Measurements from ENCODE around the gene CDH16.

CDH16 gene

DNA sequence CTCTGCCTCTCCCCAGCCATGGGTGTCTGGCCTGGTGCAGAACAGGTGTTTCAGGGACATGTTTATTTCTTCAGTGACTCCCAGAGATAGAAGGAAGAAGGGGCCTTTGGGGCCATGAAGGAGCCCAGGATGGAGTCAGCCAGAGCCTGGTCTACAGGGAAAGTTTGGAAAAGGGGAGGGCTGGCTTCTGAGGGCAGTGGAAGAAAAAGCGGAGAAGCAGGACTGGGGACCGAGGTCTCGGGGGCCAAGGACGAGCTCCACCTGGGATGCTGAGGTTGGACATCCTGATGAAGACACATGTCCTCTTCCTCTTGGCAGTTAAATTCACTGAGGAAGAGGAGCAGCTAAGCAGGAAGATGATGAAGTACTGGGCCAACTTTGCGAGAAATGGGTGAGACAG lies 24.3 kb upstream of the CDH16 start:
- peaks cover 28 to 62% of the 10 kb centered on the region in 2 donors for H3K36me3 ChIP-seq (replicated peaks in 1 of 2; ENCODE audit: control insufficient read depth in 2 of 2, insufficient read depth in 2 of 2, low read length in 2 of 2)
- DNase-seq (ENCODE audit: low spot score): no peak

GRCh38 chr16:66940236-66940635 lies 21.6 kb upstream of the CDH16 start:
- Histone ChIP-seq H3K4me1 (ENCODE audit: control insufficient read depth in 2 of 2, insufficient read depth in 1 of 2, low read depth in 1 of 2, low read length in 2 of 2) (peaks cover 2 to 4% of the 10 kb centered on the region in 2 donors), H2AK5ac (ENCODE audit: low read depth, low read length) (peak overlapping the region; percentile 28), H4K91ac (ENCODE audit: low read depth, low read length, poor library complexity) (no peak overlapping the region), H3K14ac (ENCODE audit: low read length) (no peak overlapping the region), H3K79me1 (ENCODE audit: low read depth, low read length) (peaks cover 6% of the 10 kb centered on the region), H2BK15ac (ENCODE audit: low read length) (no peak overlapping the region), H3K4me3 (ENCODE audit: low read length in 2 of 2) (peak overlapping the region in 1 of 2 donors; percentile 41), H2BK120ac (ENCODE audit: low read depth, low read length) (no peak overlapping the region), H3K36me3 (replicated peaks in 1 of 2; ENCODE audit: control insufficient read depth in 2 of 2, insufficient read depth in 2 of 2, low read length in 2 of 2) (peaks cover 28 to 83% of the 10 kb centered on the region in 2 donors), H2AFZ (ENCODE audit: low read length) (no peak overlapping the region), H3K23ac (ENCODE audit: low read depth, low read length, poor library complexity) (no peak overlapping the region), H2BK12ac (ENCODE audit: low read length) (no peak overlapping the region), H3K9me3 (replicated peaks in 1 of 2; ENCODE audit: control insufficient read depth in 2 of 2, insufficient read depth in 1 of 2, low read depth in 1 of 2, low read length in 2 of 2) (peaks cover 0 to 2% of the 10 kb centered on the region in 2 donors), H3K9ac (ENCODE audit: low read depth, low read length, poor library complexity) (no peak overlapping the region), H3K27me3 (ENCODE audit: control insufficient read depth in 3 of 3, insufficient read depth in 3 of 3, low read depth in 1 of 3, low read length in 3 of 3) (no peaks in the 10 kb centered on the region), H4K8ac (ENCODE audit: low read depth, low read length) (peak overlapping the region; percentile 72), H3K18ac (ENCODE audit: low read length) (no peak overlapping the region), H3K4ac (ENCODE audit: low read length) (no peak overlapping the region), H3K4me2 (ENCODE audit: insufficient read depth, low read length, poor library complexity, severe bottlenecking) (no peak overlapping the region), H2BK5ac (ENCODE audit: low read length) (no peak overlapping the region), H3K27ac (replicated peaks; ENCODE audit: low read length) (no peak overlapping the region)
- DNase-seq (ENCODE audit: low spot score): no peak
- WGBS, 2 donors (ENCODE audit: extremely low coverage in 2 of 2, insufficient read length in 2 of 2, insufficient replicate concordance in 1 of 2): no CpG with 5 or more reads among the region's 16 CpGs

More for the DNA sequence above, 24.3 kb upstream of the CDH16 start:
- Histone ChIP-seq H3K27me3 (ENCODE audit: control insufficient read depth in 3 of 3, insufficient read depth in 3 of 3, low read depth in 1 of 3, low read length in 3 of 3) (peaks cover 0 to 11% (median 0%) of the 10 kb centered on the region in 3 experiments), H2BK120ac (ENCODE audit: low read depth, low read length) (no peak overlapping the region), H3K9me3 (replicated peaks in 1 of 2; ENCODE audit: control insufficient read depth in 2 of 2, insufficient read depth in 1 of 2, low read depth in 1 of 2, low read length in 2 of 2) (peaks cover 0 to 2% of the 10 kb centered on the region in 2 donors), H2BK5ac (ENCODE audit: low read length) (no peak overlapping the region), H3K9ac (ENCODE audit: low read depth, low read length, poor library complexity) (no peak overlapping the region), H2AK5ac (ENCODE audit: low read depth, low read length) (no peak overlapping the region), H2BK15ac (ENCODE audit: low read length) (no peak overlapping the region), H4K91ac (ENCODE audit: low read depth, low read length, poor library complexity) (no peak overlapping the region), H2AFZ (ENCODE audit: low read length) (no peak overlapping the region), H2BK12ac (ENCODE audit: low read length) (no peak overlapping the region), H3K4me3 (ENCODE audit: low read length in 2 of 2) (no peak overlapping the region), H3K79me1 (ENCODE audit: low read depth, low read length) (peaks cover 1% of the 10 kb centered on the region), H3K4ac (ENCODE audit: low read length) (no peak overlapping the region), H3K27ac (replicated peaks; ENCODE audit: low read length) (no peak overlapping the region), H3K4me2 (ENCODE audit: insufficient read depth, low read length, poor library complexity, severe bottlenecking) (no peak overlapping the region), H3K4me1 (ENCODE audit: control insufficient read depth in 2 of 2, insufficient read depth in 1 of 2, low read depth in 1 of 2, low read length in 2 of 2) (no peaks in the 10 kb centered on the region), H3K14ac (ENCODE audit: low read length) (no peak overlapping the region), H3K18ac (ENCODE audit: low read length) (no peak overlapping the region), H3K23ac (ENCODE audit: low read depth, low read length, poor library complexity) (no peak overlapping the region), H4K8ac (ENCODE audit: low read depth, low read length) (no peak overlapping the region)
- no CpG with 5 or more reads among the region's 5 CpGs for WGBS, 2 donors (ENCODE audit: extremely low coverage in 2 of 2, insufficient read length in 2 of 2, insufficient replicate concordance in 1 of 2)

DNA sequence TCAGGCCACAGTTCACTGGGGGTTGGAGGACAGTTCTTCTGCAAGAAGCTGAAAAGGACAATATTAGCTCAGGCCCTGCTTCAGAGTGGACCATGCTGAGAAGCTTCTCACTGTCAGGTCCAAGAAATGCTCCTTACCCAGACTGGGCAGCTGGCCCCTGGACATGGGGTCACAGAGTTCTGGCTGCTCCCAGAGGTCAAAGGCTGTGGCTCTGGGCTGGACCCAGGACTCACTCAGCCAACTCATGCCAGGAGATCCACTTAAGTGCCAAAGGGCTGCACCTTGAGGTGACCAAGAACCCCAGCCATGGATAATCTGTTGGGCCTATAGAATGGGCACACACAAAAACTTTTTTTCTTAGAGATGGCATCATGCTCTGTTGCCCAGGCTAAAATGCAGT lies 20.7 kb upstream of the CDH16 start:
- H3K4me1 ChIP-seq (ENCODE audit: control insufficient read depth in 2 of 2, insufficient read depth in 1 of 2, low read depth in 1 of 2, low read length in 2 of 2): peaks cover 4 to 5% of the 10 kb centered on the region in 2 donors
- no peak overlapping the region for H2AK5ac ChIP-seq (ENCODE audit: low read depth, low read length)
- H3K18ac ChIP-seq (ENCODE audit: low read length): no peak overlapping the region
- H3K4me3 ChIP-seq (ENCODE audit: low read length in 2 of 2): peak overlapping the region in 1 of 2 donors; percentile 28
- no peak overlapping the region for H2AFZ ChIP-seq (ENCODE audit: low read length)
- no peak overlapping the region for H2BK15ac ChIP-seq (ENCODE audit: low read length)
- no peak overlapping the region for H2BK120ac ChIP-seq (ENCODE audit: low read depth, low read length)
- no peaks in the 10 kb centered on the region for H3K27me3 ChIP-seq (ENCODE audit: control insufficient read depth in 3 of 3, insufficient read depth in 3 of 3, low read depth in 1 of 3, low read length in 3 of 3)
- H3K4ac ChIP-seq (ENCODE audit: low read length): no peak overlapping the region
- H3K23ac ChIP-seq (ENCODE audit: low read depth, low read length, poor library complexity): no peak overlapping the region
- no peak overlapping the region for H2BK5ac ChIP-seq (ENCODE audit: low read length)
- H3K4me2 ChIP-seq (ENCODE audit: insufficient read depth, low read length, poor library complexity, severe bottlenecking): no peak overlapping the region
- DNase-seq (ENCODE audit: low spot score): no peak
- H4K8ac ChIP-seq (ENCODE audit: low read depth, low read length): no peak overlapping the region
- no peak overlapping the region for H4K91ac ChIP-seq (ENCODE audit: low read depth, low read length, poor library complexity)
- peaks cover 28 to 83% of the 10 kb centered on the region in 2 donors for H3K36me3 ChIP-seq (replicated peaks in 1 of 2; ENCODE audit: control insufficient read depth in 2 of 2, insufficient read depth in 2 of 2, low read length in 2 of 2)
- peaks cover 8% of the 10 kb centered on the region for H3K79me1 ChIP-seq (ENCODE audit: low read depth, low read length)
- H3K14ac ChIP-seq (ENCODE audit: low read length): no peak overlapping the region
- H3K9me3 ChIP-seq (replicated peaks in 1 of 2; ENCODE audit: control insufficient read depth in 2 of 2, insufficient read depth in 1 of 2, low read depth in 1 of 2, low read length in 2 of 2): peaks cover 0 to 2% of the 10 kb centered on the region in 2 donors
- H2BK12ac ChIP-seq (ENCODE audit: low read length): no peak overlapping the region
- H3K27ac ChIP-seq (replicated peaks; ENCODE audit: low read length): no peak overlapping the region
- H3K9ac ChIP-seq (ENCODE audit: low read depth, low read length, poor library complexity): no peak overlapping the region

DNA sequence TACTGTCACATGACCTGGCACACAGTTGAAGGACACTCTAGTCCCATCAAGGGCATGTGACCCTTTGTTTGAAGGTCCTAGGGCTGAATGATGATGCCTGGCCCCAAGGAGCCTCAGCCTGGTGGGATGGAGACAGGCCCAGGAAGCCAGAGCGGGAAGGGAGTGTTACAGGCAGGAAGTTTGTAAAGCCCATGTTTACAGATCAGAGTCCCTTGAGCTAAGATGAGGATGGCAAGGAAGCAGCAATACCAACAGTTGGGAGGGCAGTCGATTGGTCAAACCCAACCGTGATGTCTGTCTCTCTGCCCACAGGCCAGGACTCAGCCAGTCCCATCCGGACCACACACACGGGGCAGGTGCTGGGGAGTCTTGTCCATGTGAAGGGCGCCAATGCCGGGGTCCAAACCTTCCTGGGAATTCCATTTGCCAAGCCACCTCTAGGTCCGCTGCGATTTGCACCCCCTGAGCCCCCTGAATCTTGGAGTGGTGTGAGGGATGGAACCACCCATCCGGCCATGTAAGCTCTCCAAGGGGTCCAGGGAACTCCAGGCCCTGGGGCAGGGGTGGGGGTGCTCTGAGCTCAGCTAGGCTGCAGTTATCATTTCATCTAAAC lies 19.1 kb upstream of the CDH16 start:
- H2BK12ac ChIP-seq (ENCODE audit: low read length): no peak overlapping the region
- no peak overlapping the region for H4K8ac ChIP-seq (ENCODE audit: low read depth, low read length)
- no peak overlapping the region for H3K23ac ChIP-seq (ENCODE audit: low read depth, low read length, poor library complexity)
- peaks cover 9% of the 10 kb centered on the region in 2 donors for H3K4me1 ChIP-seq (ENCODE audit: control insufficient read depth in 2 of 2, insufficient read depth in 1 of 2, low read depth in 1 of 2, low read length in 2 of 2)
- H3K27ac ChIP-seq (replicated peaks; ENCODE audit: low read length): no peak overlapping the region
- H2AFZ ChIP-seq (ENCODE audit: low read length): no peak overlapping the region
- no peak overlapping the region for H3K9ac ChIP-seq (ENCODE audit: low read depth, low read length, poor library complexity)
- no peak for DNase-seq (ENCODE audit: low spot score)
- H3K79me1 ChIP-seq (ENCODE audit: low read depth, low read length): peaks cover 17% of the 10 kb centered on the region
- peaks cover 0 to 2% of the 10 kb centered on the region in 2 donors for H3K9me3 ChIP-seq (replicated peaks in 1 of 2; ENCODE audit: control insufficient read depth in 2 of 2, insufficient read depth in 1 of 2, low read depth in 1 of 2, low read length in 2 of 2)
- no peaks in the 10 kb centered on the region for H3K27me3 ChIP-seq (ENCODE audit: control insufficient read depth in 3 of 3, insufficient read depth in 3 of 3, low read depth in 1 of 3, low read length in 3 of 3)
- H3K4me2 ChIP-seq (ENCODE audit: insufficient read depth, low read length, poor library complexity, severe bottlenecking): no peak overlapping the region
- H2BK5ac ChIP-seq (ENCODE audit: low read length): no peak overlapping the region
- H3K4me3 ChIP-seq (ENCODE audit: low read length in 2 of 2): no peak overlapping the region
- H2AK5ac ChIP-seq (ENCODE audit: low read depth, low read length): no peak overlapping the region
- no CpG with 5 or more reads among the region's 10 CpGs for WGBS, 2 donors (ENCODE audit: extremely low coverage in 2 of 2, insufficient read length in 2 of 2, insufficient replicate concordance in 1 of 2)
- H2BK120ac ChIP-seq (ENCODE audit: low read depth, low read length): no peak overlapping the region
- no peak overlapping the region for H4K91ac ChIP-seq (ENCODE audit: low read depth, low read length, poor library complexity)
- no peak overlapping the region for H3K18ac ChIP-seq (ENCODE audit: low read length)
- peaks cover 26 to 69% of the 10 kb centered on the region in 2 donors for H3K36me3 ChIP-seq (replicated peaks in 1 of 2; ENCODE audit: control insufficient read depth in 2 of 2, insufficient read depth in 2 of 2, low read length in 2 of 2)
- no peak overlapping the region for H2BK15ac ChIP-seq (ENCODE audit: low read length)
- no peak overlapping the region for H3K4ac ChIP-seq (ENCODE audit: low read length)
- H3K14ac ChIP-seq (ENCODE audit: low read length): no peak overlapping the region

Data from neuronal stem cell (in vitro differentiated cells).